Suprapubic skin (tissue), 3 donors: ENCODE measurements around the gene SLC38A10.

Source experiments
- CTCF ChIP-seq, 2 donors: fragments of 200-600 bp in 1 of 2; fragments of 450-650 bp in 1 of 2; sonication (generic) in 1 of 2; IDR thresholded peaks; one replicate each; pipeline ENCODE4 v1.5.1; 2016 to 2019; ENCODE audit warnings: antibody characterized with exemption in 2 of 2, mild to moderate bottlenecking in 1 of 2, moderate library complexity in 1 of 2
- POLR2A ChIP-seq, 2 donors: fragments of 450-650 bp; IDR thresholded peaks; one replicate each; pipeline ENCODE4 v1.6.1; 2017; ENCODE audit warnings: antibody characterized with exemption in 2 of 2, mild to moderate bottlenecking in 2 of 2, moderate library complexity in 2 of 2

GRCh38 chr17:81278831-81279230 lies 16.3 kb downstream of the SLC38A10 start:
- TF ChIP-seq POLR2A (IDR thresholded peaks at IDR 0.05) = no peak
- TF ChIP-seq CTCF (IDR thresholded peaks at IDR 0.05) = no peak
